ENCODE results near the gene PPP1R9A.
A peak's percentile ranks its signal among the peaks of the same experiment; 100 is the strongest.

The PPP1R9A gene

GRCh38 chr7:95209788-95210187 lies 302.4 kb downstream of the PPP1R9A start:
- DNase-seq, result no peak

GRCh38 chr7:95213148-95213547 lies 305.8 kb downstream of the PPP1R9A start:
- no peak for DNase-seq

DNA sequence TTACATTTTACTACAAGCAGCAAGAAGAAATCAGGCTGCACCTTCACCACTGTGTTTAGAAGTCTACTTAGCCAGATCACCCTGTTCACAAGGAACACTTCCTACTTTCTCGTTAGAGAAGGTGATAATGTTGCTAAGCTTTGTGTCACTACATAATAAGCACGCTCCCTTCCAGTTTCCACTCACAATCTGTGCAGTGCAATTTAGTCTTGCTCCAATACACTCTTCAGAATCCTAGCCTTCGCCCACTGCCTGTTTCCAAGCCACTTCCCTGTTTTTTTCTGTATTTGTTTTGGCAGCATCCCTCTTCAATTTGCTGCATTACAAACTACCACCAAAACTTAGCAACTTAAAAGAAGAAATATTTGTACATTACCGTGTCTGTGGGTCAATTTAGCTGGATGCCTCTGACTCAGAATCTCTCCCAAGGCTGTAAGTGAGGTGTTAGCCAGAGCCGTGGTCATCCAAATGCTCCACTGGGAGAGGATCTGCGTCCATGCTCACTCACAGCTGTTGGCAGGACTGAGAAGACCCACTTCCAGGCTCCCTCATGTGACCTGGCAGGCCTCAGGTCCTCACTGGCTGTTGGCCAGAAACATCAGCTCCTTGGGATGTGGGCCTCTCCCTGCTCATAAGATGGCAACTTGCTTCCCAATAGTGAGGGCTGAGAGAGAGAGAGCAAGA lies 306.6 kb downstream of the PPP1R9A start:
- peak; percentile 91 for DNase-seq

DNA sequence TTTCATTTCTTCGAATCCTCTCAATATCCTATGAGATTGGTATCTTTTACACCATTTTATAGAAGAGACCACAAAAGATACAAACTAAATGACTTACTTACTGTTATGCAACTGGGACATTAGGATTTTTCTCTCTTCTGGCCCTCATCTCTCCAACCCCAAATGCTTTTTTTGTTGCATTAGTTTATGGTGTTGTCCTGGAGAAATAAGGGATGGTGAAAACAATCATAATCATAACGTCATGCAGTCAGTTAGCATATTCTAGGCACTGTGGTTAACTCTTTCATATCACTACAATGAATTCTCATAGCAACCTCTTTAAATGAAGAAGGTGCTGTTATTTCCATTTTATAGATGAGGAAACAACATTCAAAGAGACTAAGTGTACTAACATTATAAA lies 312.3 kb downstream of the PPP1R9A start:
- no peak for DNase-seq

GRCh38 chr7:95220328-95220727 lies 312.9 kb downstream of the PPP1R9A start:
- no peak for DNase-seq

- DNase-seq, result no peak
Observed at GRCh38 chr7:95225301-95225700, 317.9 kb downstream of the PPP1R9A start.

DNA sequence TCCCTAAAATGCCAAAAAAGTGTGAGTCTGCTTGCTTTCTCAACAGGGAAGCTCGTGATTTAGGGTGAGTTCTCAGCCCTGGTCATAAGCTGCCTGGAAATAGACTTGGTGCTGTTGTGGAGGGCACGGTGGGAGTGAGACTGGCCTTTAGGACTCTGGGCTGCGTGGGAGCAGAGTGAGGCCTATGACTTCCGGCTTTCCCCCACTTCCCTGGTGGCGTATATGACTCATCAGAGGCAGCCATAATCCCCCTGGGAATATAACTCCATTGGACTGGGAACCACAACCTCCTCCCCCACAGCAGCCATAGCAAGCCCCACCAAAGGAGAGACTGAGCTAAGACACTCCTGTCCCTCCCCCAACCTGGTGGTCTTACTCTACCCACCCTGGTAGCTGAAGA lies 321.9 kb downstream of the PPP1R9A start:
- no peak for DNase-seq

GRCh38 chr7:95238252-95238943 lies 331.0 kb downstream of the PPP1R9A start:
- peak; percentile 10 for DNase-seq

- DNase-seq, result no peak
Observed at GRCh38 chr7:95240921-95241320, 333.5 kb downstream of the PPP1R9A start.

GRCh38 chr7:95242266-95242665 lies 334.9 kb downstream of the PPP1R9A start:
- no peak for DNase-seq

DNA sequence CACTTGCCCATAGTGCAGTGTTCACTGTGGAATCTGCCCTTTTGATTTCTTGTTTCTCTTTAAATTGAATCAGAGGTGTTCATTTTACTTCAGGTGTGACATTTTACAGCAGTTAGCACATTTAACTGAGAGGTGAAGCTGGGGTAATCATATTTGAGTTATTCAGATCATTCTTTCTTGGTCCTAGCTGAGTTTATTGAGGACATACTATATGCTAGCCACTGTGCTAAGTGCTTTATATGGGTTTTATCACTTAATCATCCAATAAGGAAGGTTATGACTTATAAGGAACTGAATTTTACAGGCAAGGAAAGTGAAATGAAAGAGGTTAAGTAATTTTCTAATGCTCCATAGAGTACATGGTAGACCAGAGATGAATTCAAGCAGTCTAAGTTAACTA lies 337.2 kb downstream of the PPP1R9A start:
- no peak for DNase-seq

DNA sequence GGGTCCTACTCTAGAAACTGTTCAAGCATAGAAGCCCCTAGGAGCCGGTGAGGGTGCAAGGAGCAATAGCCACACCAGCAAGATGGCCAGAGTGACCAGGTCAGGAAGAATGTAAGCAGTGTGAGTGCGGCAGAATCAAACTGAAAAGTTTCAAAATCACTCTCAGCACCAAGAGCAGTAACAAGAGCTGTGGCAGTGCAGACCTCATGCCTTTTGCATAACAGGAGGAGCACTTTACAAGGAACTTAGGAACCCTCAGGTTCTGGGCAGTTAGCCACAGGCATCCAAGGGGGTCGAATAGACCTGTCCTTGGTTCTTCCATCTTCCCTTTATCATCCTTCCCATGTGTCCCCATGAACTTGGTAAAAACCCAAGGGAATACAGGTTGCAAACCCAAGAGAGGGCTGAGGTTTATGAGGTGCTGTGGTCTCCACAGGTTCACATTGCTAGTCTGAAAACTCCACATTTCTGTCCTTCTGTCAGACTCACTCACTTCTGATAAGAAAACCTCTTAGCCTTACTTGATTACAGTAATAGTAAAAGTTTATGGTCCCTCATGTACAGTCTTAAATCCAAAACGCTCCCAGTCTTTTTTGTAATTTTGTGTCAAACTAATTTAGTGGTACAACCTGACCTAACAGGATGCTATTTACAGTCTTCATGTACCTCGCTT lies 338.6 kb downstream of the PPP1R9A start:
- no peak for DNase-seq

- peak; percentile 72 for DNase-seq
Observed at GRCh38 chr7:95246831-95247370, 339.5 kb downstream of the PPP1R9A start.

DNA sequence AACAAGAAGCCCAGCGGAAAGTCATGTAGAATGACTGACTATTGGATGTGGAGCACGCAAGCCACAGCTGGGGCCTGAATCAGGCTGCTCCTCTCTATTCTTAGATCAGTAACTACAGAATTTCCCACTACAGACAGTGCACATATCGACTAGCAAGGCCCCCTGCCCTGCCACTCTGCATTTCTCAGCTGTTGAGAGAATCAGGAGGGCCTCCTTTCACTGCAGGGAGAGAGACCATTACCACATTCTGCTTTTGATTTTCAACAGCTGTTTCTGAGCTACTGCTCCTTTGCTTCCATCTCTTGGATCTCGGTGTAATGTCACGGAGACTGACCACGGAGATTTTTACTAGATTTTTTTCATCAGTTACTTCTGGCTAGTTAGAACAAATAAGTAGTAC lies 343.2 kb downstream of the PPP1R9A start:
- DNase-seq, result no peak

DNA sequence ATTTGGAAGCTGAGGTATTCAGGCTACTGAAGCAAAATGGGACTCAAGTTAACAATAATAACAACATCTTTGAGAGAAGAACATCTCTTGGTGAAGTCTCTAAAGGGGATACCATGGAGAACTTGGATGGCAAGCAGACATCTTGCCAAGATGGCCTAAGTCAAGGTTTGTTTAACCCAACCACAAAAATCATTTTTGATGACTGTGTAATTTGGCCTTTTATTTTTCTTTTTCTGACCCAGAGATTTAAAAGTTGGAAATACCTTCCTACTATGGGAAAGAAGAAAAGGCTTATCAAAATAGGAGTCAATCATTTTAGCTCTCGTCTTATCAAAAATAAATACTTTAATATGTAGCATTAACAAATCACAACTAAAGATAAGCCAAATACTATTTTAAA lies 344.6 kb downstream of the PPP1R9A start:
- DNase-seq, result no peak

DNA sequence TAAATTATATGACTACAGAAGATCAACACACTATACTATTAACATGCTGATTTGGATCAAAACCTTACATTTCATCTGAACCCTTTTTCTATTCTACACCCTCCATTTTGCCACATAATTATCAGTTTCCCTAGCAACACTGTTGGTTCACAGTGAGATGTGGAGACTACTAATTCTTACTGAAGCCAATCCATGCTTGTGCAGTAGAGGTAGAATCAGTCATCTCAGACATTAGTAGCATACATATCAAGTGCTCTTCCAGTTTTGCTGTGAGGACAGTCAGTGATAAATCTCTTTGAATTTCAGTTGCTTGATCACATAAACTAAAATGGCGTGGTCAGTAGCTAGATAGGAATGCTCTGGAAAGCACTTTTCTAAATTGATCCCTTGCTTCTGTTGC lies 346.6 kb downstream of the PPP1R9A start:
- DNase-seq, result no peak

DNA sequence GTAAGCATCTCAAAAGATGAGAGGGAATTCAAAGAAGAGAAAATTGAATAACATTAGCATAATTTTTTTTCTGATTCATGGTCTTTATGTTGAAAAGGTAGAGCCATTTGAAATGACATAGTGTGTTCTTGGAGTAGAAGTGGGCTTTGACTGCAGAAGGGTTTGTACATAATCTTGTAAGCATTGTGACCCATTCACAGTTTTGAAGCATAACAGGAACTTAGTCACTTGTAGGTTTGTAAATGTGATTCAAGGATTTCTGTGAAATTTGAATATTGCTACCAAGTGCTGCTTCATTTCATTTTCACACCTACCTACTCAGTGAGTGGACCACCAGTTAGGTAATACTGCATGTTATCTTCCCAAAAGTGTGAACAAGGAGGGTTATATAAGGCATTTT lies 348.3 kb downstream of the PPP1R9A start:
- DNase-seq, result no peak

DNA sequence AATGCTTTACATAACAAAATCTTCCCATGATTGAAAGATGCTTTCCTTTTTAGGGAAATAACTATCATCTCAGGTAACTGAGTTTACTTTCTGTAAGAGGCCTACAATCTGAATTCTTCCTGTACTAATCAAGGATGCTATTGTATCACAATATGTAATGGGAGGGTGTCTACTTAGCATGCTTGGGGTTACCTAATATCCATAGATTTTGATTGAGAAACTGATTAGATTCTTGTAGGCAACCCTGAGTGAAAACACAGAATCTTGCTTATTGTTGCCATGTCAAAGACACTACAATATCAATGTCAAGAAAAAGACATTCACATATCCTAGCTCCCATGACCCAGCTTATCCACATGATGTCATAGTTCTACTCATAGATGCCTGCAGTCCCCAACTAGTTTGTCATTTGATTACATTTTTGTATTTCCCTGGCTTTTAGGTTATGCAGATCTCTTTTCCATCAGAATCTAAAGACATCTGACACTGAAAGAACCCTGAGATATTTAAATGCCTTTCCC lies 354.6 kb downstream of the PPP1R9A start:
- DNase-seq, result no peak

GRCh38 chr7:95262875-95263274 lies 355.5 kb downstream of the PPP1R9A start:
- DNase-seq, result no peak

GRCh38 chr7:95263785-95264362 lies 356.5 kb downstream of the PPP1R9A start:
- DNase-seq, result no peak

GRCh38 chr7:95264363-95264891 lies 357.0 kb downstream of the PPP1R9A start:
- peak; percentile 78 for DNase-seq

GRCh38 chr7:95265634-95266033 lies 358.2 kb downstream of the PPP1R9A start:
- DNase-seq, result no peak

- no peak for DNase-seq
Observed at GRCh38 chr7:95267754-95268153, 360.4 kb downstream of the PPP1R9A start.

Measured in fibroblast of upper back skin (primary cell).